Fibroblast of villous mesenchyme (primary cell): ENCODE data around the gene SNX1. TPM values are rescaled to one million over a fixed set of nuclear protein-coding genes. Genes with fewer than 3 reads are reported as not detected.

Experiments used
- DNase-seq: peaks from one replicate; pipeline ENCODE4 v3.0.0-alpha.2; 2010; ENCODE audit warnings: low read depth
- H3K4me3 ChIP-seq: 2 replicates; pipeline ENCODE4 v1.5.1; 2011; ENCODE audit warnings: low read depth, mild to moderate bottlenecking, low read length
- total RNA-seq: library from RNA; depleted of rRNA; stranded (reverse); fragments of >200 nt; gene quantifications from 2 replicates; pipeline ENCODE4 v1.2.3, GENCODE V29; 2012
- TF ChIP-seq, protein P1 (sequence below): IDR thresholded peaks from 2 replicates; pipeline ENCODE4 v1.5.1; 2012; ENCODE audit warnings: low read depth, mild to moderate bottlenecking, low read length; ENCODE audit not compliant: insufficient read depth

Gene SNX1
- total RNA-seq, 1 donor = 42.7 TPM

GRCh38 chr15:64148581-64148980 is 52.8 kb downstream of the SNX1 start:
- TF ChIP-seq, protein P1, sequence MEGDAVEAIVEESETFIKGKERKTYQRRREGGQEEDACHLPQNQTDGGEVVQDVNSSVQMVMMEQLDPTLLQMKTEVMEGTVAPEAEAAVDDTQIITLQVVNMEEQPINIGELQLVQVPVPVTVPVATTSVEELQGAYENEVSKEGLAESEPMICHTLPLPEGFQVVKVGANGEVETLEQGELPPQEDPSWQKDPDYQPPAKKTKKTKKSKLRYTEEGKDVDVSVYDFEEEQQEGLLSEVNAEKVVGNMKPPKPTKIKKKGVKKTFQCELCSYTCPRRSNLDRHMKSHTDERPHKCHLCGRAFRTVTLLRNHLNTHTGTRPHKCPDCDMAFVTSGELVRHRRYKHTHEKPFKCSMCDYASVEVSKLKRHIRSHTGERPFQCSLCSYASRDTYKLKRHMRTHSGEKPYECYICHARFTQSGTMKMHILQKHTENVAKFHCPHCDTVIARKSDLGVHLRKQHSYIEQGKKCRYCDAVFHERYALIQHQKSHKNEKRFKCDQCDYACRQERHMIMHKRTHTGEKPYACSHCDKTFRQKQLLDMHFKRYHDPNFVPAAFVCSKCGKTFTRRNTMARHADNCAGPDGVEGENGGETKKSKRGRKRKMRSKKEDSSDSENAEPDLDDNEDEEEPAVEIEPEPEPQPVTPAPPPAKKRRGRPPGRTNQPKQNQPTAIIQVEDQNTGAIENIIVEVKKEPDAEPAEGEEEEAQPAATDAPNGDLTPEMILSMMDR = no peak
- H3K4me3 ChIP-seq = no peak overlapping the region
- no peak for DNase-seq

DNA sequence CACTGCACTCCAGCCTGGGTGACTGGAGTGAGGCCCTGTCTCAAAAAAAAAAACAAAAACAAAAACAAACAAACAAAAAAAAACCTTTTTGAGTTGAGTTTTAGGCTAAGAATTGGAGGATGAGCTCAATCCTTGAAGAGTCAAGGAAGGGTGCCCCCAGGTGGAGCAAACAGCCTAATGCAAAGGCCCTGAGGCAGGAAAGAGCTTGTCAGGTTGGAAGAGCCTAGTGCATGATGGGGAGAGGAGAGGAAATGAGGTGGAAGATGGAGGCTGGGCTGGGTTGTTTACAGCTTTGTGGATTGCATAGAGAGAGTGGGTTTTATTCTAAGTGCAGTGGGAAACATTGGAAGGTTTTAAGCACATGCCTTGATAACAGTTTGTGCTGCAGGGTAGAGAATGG is 53.6 kb downstream of the SNX1 start:
- TF ChIP-seq, protein P1 = peak; percentile 33
- DNase-seq = no peak
- H3K4me3 ChIP-seq = no peak overlapping the region

- TF ChIP-seq, protein P1 = no peak
- no peak for DNase-seq
- no peak overlapping the region for H3K4me3 ChIP-seq
These were observed 54.3 kb downstream of the SNX1 start for GRCh38 chr15:64149893-64150578.

DNA sequence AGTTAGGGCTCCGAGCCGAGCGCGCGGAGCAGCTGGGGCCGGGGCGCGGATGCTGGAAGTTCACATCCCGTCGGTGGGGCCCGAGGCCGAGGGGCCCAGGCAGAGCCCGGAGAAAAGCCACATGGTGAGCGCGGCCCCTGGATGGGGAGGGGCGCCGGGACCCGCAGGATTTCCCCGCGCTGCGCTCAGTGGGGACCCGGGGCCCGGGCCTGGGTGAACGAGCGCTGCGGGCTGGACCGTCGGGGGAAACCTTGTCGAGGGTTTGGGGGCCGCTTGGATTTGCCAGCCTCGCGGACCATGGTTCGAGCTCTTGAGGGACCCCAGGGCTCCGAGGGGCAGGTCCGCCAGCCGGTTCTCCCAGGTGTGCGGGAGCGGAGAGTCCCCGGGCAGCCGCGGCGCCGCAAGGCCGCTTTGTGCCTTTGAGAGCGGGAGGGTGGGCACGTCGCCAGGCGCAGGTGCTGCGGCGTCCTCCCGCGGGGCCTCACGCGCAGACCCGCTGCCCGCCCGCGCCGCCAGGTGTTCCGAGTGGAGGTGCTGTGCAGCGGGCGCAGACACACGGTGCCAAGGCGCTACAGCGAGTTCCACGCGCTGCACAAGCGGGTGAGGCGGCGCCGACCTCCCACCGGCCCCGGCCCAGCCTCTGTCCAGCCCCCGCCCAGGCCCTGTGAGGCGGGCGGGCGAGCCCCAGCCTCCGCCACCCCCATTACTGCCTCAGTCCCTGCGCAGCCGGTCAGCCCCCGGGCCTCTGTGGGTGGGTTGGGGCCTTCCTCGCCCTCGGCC is 56.1 kb downstream of the SNX1 start, which contains the start of gene SNX22:
Gene SNX22 (plus strand): TSS at position 5 of the 780 bp plus-strand sequence. CDS start 45 bp downstream, at position 50.
- DNase-seq = no peak
- TF ChIP-seq, protein P1 = no peak
- H3K4me3 ChIP-seq = peak within 1 kb of the TSS; percentile 62

DNA sequence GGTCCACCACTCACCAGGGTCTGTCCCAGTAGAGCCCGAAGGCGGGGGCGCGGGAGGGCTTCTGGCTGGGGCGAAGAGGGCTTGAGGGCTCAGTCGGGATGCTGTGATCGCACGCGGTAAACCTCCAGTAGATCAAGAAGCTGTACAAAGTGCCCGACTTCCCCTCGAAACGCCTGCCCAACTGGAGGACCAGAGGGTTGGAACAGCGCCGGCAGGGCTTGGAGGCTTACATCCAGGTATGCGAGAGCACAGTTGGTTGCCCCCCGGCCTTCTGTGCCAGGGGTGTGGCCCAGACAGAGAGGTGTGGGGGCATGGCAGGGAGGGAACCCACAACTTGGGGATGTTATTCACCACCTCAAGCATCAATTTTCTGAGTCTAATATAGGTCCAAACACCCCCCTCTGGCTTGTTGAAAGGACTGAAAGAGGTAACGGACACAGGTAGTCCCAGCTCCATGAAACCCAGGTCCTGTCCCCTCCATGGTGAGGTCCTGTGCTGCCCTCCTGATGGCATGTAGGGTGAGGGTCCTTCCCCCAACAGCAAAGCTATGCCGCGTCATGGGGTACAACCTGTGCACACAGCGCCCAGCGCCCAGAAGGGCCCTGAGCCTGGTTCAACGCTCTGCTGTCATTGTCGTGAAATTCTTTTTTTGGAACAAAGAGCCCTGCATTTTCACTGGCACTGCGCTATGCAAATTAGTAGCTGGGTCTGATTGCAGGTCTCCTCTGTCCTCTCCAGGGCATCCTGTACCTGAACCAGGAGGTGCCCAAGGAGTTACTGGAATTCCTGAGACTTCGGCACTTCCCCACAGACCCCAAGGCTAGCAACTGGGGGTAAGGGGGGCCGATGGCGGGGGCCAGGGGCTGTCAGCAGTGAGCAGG is 57.0 kb downstream of the SNX1 start:
- peak overlapping the region; percentile 62 for H3K4me3 ChIP-seq
- TF ChIP-seq, protein P1 = no peak
- DNase-seq = no peak
